NB4 (cell line): ENCODE measurements around the gene CD226.

Source experiments
- CTCF ChIP-seq: IDR thresholded peaks from one replicate; pipeline ENCODE4 v1.5.1; 2012; ENCODE audit warnings: low read depth, low read length
- MAX ChIP-seq: IDR thresholded peaks from 2 replicates; pipeline ENCODE4 v1.6.1; 2011; ENCODE audit warnings: low read depth, low read length
- MYC ChIP-seq: IDR thresholded peaks from 2 replicates; pipeline ENCODE4 v1.6.1; 2011; ENCODE audit warnings: low read depth, low read length
- POLR2A ChIP-seq: IDR thresholded peaks from 2 replicates; pipeline ENCODE4 v1.6.1; 2011; ENCODE audit warnings: mild to moderate bottlenecking; ENCODE audit not compliant: insufficient read length; ENCODE audit errors: extremely low read depth

- TF ChIP-seq CTCF (no peak), POLR2A (no peak), MAX (no peak), MYC (no peak)
Observed at GRCh38 chr18:69890558-69890957, 57.1 kb downstream of the CD226 start.
